K562 (cell line): ENCODE results near the gene ZGLP1. TPM values are rescaled to one million over a fixed set of nuclear protein-coding genes. Genes with fewer than 3 reads are reported as not detected.
A peak's percentile ranks its signal among the peaks of the same experiment; 100 is the strongest.

Experiments
- ATF1 ChIP-seq, 2 experiments: fragments of 450-650 bp in 1 of 2; IDR thresholded peaks; 2 replicates each; pipeline ENCODE4 v1.6.1; 2016; ENCODE audit warnings: missing compliant biosample characterization in 1 of 2, missing genetic modification characterization in 1 of 2
- C11orf30 ChIP-seq: fragments of 450-650 bp; IDR thresholded peaks from 2 replicates; pipeline ENCODE4 v1.6.1; 2016; ENCODE audit warnings: low read depth, mild to moderate bottlenecking
- MED1 ChIP-seq: sonication (generic); formaldehyde crosslinking; IDR thresholded peaks from 2 replicates; pipeline ENCODE4 v1.8.1; 2023; ENCODE audit warnings: missing genetic modification reagents, borderline replicate concordance
- NFATC3 ChIP-seq: fragments of 450-650 bp; IDR thresholded peaks from 2 replicates; pipeline ENCODE4 v1.6.1; 2017; ENCODE audit warnings: mild to moderate bottlenecking
- RBBP5 ChIP-seq: fragments of 200-600 bp; sonication (generic); IDR thresholded peaks from 2 replicates; pipeline ENCODE4 v1.6.1; 2012; ENCODE audit warnings: borderline replicate concordance, mild to moderate bottlenecking, low read length, control low read depth, inconsistent platforms; ENCODE audit not compliant: insufficient read depth, poor library complexity, severe bottlenecking
- RFX5 ChIP-seq: IDR thresholded peaks from 2 replicates; pipeline ENCODE4 v1.6.1; 2011; ENCODE audit warnings: low read depth, mild to moderate bottlenecking, improper control_type of control experiment, low read length
- THAP12 ChIP-seq: fragments of 250-450 bp; sonication (Bioruptor Pico); IDR thresholded peaks from 2 replicates; pipeline ENCODE4 v1.9.0; 2021; ENCODE audit warnings: mild to moderate bottlenecking, inconsistent platforms
- TSC22D4 ChIP-seq: fragments of 450-650 bp; IDR thresholded peaks from 2 replicates; pipeline ENCODE4 v1.6.1; 2016; ENCODE audit warnings: missing genetic modification characterization, missing biosample characterization, control low read depth
- ZNF780A ChIP-seq: fragments of 250-450 bp; sonication (Bioruptor Pico); IDR thresholded peaks from 2 replicates; pipeline ENCODE4 v1.5.0; 2021; ENCODE audit warnings: mild to moderate bottlenecking
- polyA plus RNA-seq, 8 experiments: library from polyadenylated mRNA; depleted of rRNA in 4 of 8; stranded (reverse) in 5 of 8; unstranded in 3 of 8; fragments of >200 nt; fragmentation: Nextera tagmentation in 2 of 8; fragmentation: Illumina TruSeq in 1 of 8; extraction: Ambion mirVana in 2 of 8; extraction: Trizol in 1 of 8; gene quantifications; 2 replicates each; pipeline versions ENCODE4 v1.2.1 to v1.2.3, GENCODE V29; 2011 to 2014; ENCODE audit warnings: inconsistent platforms in 1 of 8, missing spikeins in 1 of 8
- total RNA-seq, 7 experiments: library from RNA; depleted of rRNA in 6 of 7; stranded (reverse); fragments of >200 nt in 6 of 7; fragmentation: Illumina TruSeq in 2 of 7; extraction: Trizol in 2 of 7; gene quantifications; 2 replicates each; pipeline versions ENCODE4 v1.2.1 to v1.2.3, GENCODE V29; 2011 to 2021; ENCODE audit warnings: low replicate concordance in 1 of 7
- TF ChIP-seq, protein P1 (sequence below): fragments of 200-600 bp; sonication (generic); IDR thresholded peaks from one replicate; pipeline ENCODE4 v1.6.1; 2012; ENCODE audit warnings: mild to moderate bottlenecking, low read depth, low read length, inconsistent platforms
- TF ChIP-seq, protein P2 (sequence below), 2 experiments: fragments of 450-650 bp; IDR thresholded peaks; 2 replicates each; pipeline ENCODE4 v1.6.1; 2016

The ZGLP1 gene
- total and polyA plus RNA-seq, 9 of the 15 experiments (the other 6 are each of a cell fraction or from before 2014, with no cell fraction given), result 0.24 to 4.5 (median 2.2) TPM

- TF ChIP-seq, protein P1, sequence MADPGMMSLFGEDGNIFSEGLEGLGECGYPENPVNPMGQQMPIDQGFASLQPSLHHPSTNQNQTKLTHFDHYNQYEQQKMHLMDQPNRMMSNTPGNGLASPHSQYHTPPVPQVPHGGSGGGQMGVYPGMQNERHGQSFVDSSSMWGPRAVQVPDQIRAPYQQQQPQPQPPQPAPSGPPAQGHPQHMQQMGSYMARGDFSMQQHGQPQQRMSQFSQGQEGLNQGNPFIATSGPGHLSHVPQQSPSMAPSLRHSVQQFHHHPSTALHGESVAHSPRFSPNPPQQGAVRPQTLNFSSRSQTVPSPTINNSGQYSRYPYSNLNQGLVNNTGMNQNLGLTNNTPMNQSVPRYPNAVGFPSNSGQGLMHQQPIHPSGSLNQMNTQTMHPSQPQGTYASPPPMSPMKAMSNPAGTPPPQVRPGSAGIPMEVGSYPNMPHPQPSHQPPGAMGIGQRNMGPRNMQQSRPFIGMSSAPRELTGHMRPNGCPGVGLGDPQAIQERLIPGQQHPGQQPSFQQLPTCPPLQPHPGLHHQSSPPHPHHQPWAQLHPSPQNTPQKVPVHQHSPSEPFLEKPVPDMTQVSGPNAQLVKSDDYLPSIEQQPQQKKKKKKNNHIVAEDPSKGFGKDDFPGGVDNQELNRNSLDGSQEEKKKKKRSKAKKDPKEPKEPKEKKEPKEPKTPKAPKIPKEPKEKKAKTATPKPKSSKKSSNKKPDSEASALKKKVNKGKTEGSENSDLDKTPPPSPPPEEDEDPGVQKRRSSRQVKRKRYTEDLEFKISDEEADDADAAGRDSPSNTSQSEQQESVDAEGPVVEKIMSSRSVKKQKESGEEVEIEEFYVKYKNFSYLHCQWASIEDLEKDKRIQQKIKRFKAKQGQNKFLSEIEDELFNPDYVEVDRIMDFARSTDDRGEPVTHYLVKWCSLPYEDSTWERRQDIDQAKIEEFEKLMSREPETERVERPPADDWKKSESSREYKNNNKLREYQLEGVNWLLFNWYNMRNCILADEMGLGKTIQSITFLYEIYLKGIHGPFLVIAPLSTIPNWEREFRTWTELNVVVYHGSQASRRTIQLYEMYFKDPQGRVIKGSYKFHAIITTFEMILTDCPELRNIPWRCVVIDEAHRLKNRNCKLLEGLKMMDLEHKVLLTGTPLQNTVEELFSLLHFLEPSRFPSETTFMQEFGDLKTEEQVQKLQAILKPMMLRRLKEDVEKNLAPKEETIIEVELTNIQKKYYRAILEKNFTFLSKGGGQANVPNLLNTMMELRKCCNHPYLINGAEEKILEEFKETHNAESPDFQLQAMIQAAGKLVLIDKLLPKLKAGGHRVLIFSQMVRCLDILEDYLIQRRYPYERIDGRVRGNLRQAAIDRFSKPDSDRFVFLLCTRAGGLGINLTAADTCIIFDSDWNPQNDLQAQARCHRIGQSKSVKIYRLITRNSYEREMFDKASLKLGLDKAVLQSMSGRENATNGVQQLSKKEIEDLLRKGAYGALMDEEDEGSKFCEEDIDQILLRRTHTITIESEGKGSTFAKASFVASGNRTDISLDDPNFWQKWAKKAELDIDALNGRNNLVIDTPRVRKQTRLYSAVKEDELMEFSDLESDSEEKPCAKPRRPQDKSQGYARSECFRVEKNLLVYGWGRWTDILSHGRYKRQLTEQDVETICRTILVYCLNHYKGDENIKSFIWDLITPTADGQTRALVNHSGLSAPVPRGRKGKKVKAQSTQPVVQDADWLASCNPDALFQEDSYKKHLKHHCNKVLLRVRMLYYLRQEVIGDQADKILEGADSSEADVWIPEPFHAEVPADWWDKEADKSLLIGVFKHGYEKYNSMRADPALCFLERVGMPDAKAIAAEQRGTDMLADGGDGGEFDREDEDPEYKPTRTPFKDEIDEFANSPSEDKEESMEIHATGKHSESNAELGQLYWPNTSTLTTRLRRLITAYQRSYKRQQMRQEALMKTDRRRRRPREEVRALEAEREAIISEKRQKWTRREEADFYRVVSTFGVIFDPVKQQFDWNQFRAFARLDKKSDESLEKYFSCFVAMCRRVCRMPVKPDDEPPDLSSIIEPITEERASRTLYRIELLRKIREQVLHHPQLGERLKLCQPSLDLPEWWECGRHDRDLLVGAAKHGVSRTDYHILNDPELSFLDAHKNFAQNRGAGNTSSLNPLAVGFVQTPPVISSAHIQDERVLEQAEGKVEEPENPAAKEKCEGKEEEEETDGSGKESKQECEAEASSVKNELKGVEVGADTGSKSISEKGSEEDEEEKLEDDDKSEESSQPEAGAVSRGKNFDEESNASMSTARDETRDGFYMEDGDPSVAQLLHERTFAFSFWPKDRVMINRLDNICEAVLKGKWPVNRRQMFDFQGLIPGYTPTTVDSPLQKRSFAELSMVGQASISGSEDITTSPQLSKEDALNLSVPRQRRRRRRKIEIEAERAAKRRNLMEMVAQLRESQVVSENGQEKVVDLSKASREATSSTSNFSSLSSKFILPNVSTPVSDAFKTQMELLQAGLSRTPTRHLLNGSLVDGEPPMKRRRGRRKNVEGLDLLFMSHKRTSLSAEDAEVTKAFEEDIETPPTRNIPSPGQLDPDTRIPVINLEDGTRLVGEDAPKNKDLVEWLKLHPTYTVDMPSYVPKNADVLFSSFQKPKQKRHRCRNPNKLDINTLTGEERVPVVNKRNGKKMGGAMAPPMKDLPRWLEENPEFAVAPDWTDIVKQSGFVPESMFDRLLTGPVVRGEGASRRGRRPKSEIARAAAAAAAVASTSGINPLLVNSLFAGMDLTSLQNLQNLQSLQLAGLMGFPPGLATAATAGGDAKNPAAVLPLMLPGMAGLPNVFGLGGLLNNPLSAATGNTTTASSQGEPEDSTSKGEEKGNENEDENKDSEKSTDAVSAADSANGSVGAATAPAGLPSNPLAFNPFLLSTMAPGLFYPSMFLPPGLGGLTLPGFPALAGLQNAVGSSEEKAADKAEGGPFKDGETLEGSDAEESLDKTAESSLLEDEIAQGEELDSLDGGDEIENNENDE, result peak; percentile 83
- TF ChIP-seq TSC22D4 (tag) (no peak), THAP12 (CRISPR knock-in tag) (peak; percentile 40; the same call in 1 of the 2 replicates), ZNF780A (peak; percentile 80; the same call in 1 of the 2 replicates), MED1 (CRISPR knock-in tag) (no peak), NFATC3 (no peak), C11orf30 (peak; percentile 93), ATF1 (CRISPR knock-in tag; IDR thresholded peaks at IDR 0.05) (no peak), ATF1 (tag; IDR thresholded peaks at IDR 0.05) (no peak), RFX5 (no peak), RBBP5 (peak; percentile 86)
- TF ChIP-seq, protein P2, sequence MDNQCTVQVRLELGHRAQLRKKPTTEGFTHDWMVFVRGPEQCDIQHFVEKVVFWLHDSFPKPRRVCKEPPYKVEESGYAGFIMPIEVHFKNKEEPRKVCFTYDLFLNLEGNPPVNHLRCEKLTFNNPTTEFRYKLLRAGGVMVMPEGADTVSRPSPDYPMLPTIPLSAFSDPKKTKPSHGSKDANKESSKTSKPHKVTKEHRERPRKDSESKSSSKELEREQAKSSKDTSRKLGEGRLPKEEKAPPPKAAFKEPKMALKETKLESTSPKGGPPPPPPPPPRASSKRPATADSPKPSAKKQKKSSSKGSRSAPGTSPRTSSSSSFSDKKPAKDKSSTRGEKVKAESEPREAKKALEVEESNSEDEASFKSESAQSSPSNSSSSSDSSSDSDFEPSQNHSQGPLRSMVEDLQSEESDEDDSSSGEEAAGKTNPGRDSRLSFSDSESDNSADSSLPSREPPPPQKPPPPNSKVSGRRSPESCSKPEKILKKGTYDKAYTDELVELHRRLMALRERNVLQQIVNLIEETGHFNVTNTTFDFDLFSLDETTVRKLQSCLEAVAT (IDR thresholded peaks at IDR 0.05), result 0 out of 4 replicates have a peak, but pooled peaks of 1 of the 2 experiments have one; percentile 14
These were observed 6.0 kb upstream of the ZGLP1 start, which contains the start of gene FDX2 (continued) for GRCh38 chr19:10315335-10316214.
